HepG2 (cell line): ENCODE data around the gene ERP44. TPM values are rescaled to one million over a fixed set of nuclear protein-coding genes. Genes with fewer than 3 reads are reported as not detected.
A peak's percentile ranks its signal among the peaks of the same experiment; 100 is the strongest.

ENCODE experiments used
- AGO1 ChIP-seq: fragments of 200-400 bp; formaldehyde crosslinking; IDR thresholded peaks from 2 replicates; pipeline ENCODE4 v1.6.1; 2017; ENCODE audit warnings: mild to moderate bottlenecking, low read depth, low read length, moderate library complexity; ENCODE audit not compliant: poor library complexity, severe bottlenecking
- CEBPZ ChIP-seq: IDR thresholded peaks from 2 replicates; pipeline ENCODE4 v1.6.1; 2012; ENCODE audit warnings: low read length, improper control_type of control experiment
- FLYWCH1 ChIP-seq: sonication (generic); formaldehyde crosslinking; IDR thresholded peaks from 2 replicates; pipeline ENCODE4 v1.8.1; 2023; ENCODE audit warnings: mild to moderate bottlenecking, missing genetic modification reagents
- GFI1 ChIP-seq: sonication (generic); formaldehyde crosslinking; IDR thresholded peaks from 2 replicates; pipeline ENCODE4 v1.5.0; 2020; ENCODE audit warnings: missing genetic modification reagents, mild to moderate bottlenecking, borderline replicate concordance
- HDAC2 ChIP-seq: sonication (generic); formaldehyde crosslinking; IDR thresholded peaks from 2 replicates; pipeline ENCODE4 v1.4.0; 2020; ENCODE audit warnings: missing genetic modification reagents
- IRX3 ChIP-seq: sonication (generic); formaldehyde crosslinking; IDR thresholded peaks from 2 replicates; pipeline ENCODE4 v1.8.1; 2023; ENCODE audit warnings: mild to moderate bottlenecking, low read depth, missing genetic modification reagents, borderline replicate concordance
- JUND ChIP-seq: sonication (generic); formaldehyde crosslinking; IDR thresholded peaks from 2 replicates; pipeline ENCODE4 v1.8.0; 2022; ENCODE audit warnings: mild to moderate bottlenecking, missing genetic modification reagents
- MEIS1 ChIP-seq: sonication (generic); formaldehyde crosslinking; IDR thresholded peaks from 2 replicates; pipeline ENCODE4 v1.9.0; 2021; ENCODE audit warnings: mild to moderate bottlenecking, missing genetic modification reagents, moderate library complexity, borderline replicate concordance
- RARA ChIP-seq: IDR thresholded peaks from 2 replicates; pipeline ENCODE4 v1.6.1; 2016; ENCODE audit warnings: missing genetic modification reagents, missing compliant biosample characterization
- RFXAP ChIP-seq: sonication (generic); formaldehyde crosslinking; IDR thresholded peaks from 2 replicates; pipeline ENCODE4 v1.4.0; 2020; ENCODE audit warnings: missing genetic modification reagents, borderline replicate concordance
- SAFB2 ChIP-seq: sonication (generic); formaldehyde crosslinking; IDR thresholded peaks from 2 replicates; pipeline ENCODE4 v1.5.1; 2020; ENCODE audit warnings: missing genetic modification reagents, low read depth, mild to moderate bottlenecking, borderline replicate concordance
- STAG1 ChIP-seq: sonication (generic); formaldehyde crosslinking; IDR thresholded peaks from 2 replicates; pipeline ENCODE4 v1.4.0; 2020; ENCODE audit warnings: missing genetic modification reagents
- TFE3 ChIP-seq: IDR thresholded peaks from 2 replicates; pipeline ENCODE4 v1.6.1; 2016
- ZBTB49 ChIP-seq: sonication (generic); formaldehyde crosslinking; IDR thresholded peaks from 2 replicates; pipeline ENCODE4 v1.4.0; 2020; ENCODE audit warnings: missing genetic modification reagents, borderline replicate concordance
- ZNF331 ChIP-seq: sonication (generic); formaldehyde crosslinking; IDR thresholded peaks from 2 replicates; pipeline ENCODE4 v1.4.0; 2020; ENCODE audit warnings: missing genetic modification reagents
- ZNF562 ChIP-seq: sonication (generic); formaldehyde crosslinking; IDR thresholded peaks from 2 replicates; pipeline ENCODE4 v1.8.0; 2022; ENCODE audit warnings: missing genetic modification reagents, borderline replicate concordance
- ZNF580 ChIP-seq: IDR thresholded peaks from 2 replicates; pipeline ENCODE4 v1.6.1; 2016; ENCODE audit warnings: low read depth, borderline replicate concordance
- ZNF629 ChIP-seq: sonication (generic); formaldehyde crosslinking; conservative IDR thresholded peaks from 2 replicates; pipeline ENCODE4 v1.5.0; 2020; ENCODE audit warnings: missing genetic modification reagents
- ZNF644 ChIP-seq: IDR thresholded peaks from 2 replicates; pipeline ENCODE4 v1.6.1; 2016; ENCODE audit warnings: low read depth
- ZNF720 ChIP-seq: sonication (generic); formaldehyde crosslinking; IDR thresholded peaks from 2 replicates; pipeline ENCODE4 v1.4.0; 2020; ENCODE audit warnings: missing genetic modification reagents
- polyA plus RNA-seq, 8 experiments: library from polyadenylated mRNA; depleted of rRNA in 3 of 8; stranded (reverse) in 7 of 8; unstranded in 1 of 8; fragments of >200 nt; fragmentation: Illumina TruSeq in 4 of 8; extraction: Trizol in 4 of 8; gene quantifications; 2 replicates each; pipeline versions ENCODE4 v1.2.1 to v1.2.3, GENCODE V29; 2011 to 2016; ENCODE audit warnings: low read depth in 4 of 8, missing spikeins in 1 of 8, mixed read lengths in 1 of 8; ENCODE audit not compliant: insufficient read depth in 1 of 8
- total RNA-seq, 5 experiments: library from RNA; depleted of rRNA; stranded (reverse); fragments of >200 nt; fragmentation: Illumina TruSeq; extraction: Trizol; gene quantifications; 2 replicates each; pipeline ENCODE4 v1.2.3, GENCODE V29; 2016; ENCODE audit warnings: low read depth in 1 of 5

Gene ERP44
- total and polyA plus RNA-seq, 2 of the 13 experiments (the other 11 are each of a cell fraction or from before 2014, with no cell fraction given) = 8.9 to 13.8 TPM

GRCh38 chr9:100098887-100099721 lies at the start of gene ERP44, which contains the start of gene INVS (continued):
- TF ChIP-seq ZBTB49 (CRISPR knock-in tag) = no peak
- TF ChIP-seq ZNF580 (CRISPR knock-in tag) = peak; percentile 6; the same call in 1 of the 2 replicates
- no peak for TF ChIP-seq FLYWCH1 (CRISPR knock-in tag)
- TF ChIP-seq ZNF644 (CRISPR knock-in tag) = no peak
- no peak; the same call in 1 of the 2 replicates for TF ChIP-seq SAFB2
- peak; percentile 60 for TF ChIP-seq AGO1
- TF ChIP-seq IRX3 (CRISPR knock-in tag) = no peak
- peak; percentile 41; the same call in 1 of the 2 replicates for TF ChIP-seq GFI1
- no peak for TF ChIP-seq STAG1
- TF ChIP-seq RFXAP (CRISPR knock-in tag) = no peak
- TF ChIP-seq CEBPZ = no peak
- TF ChIP-seq JUND (CRISPR knock-in tag) = no peak
- no peak for TF ChIP-seq ZNF720
- no peak for TF ChIP-seq TFE3 (CRISPR knock-in tag)
- TF ChIP-seq MEIS1 (CRISPR knock-in tag) = no peak
- peak; percentile 23; the same call in 1 of the 2 replicates for TF ChIP-seq HDAC2 (CRISPR knock-in tag)
- TF ChIP-seq RARA (CRISPR knock-in tag) = no peak; the same call in 1 of the 2 replicates
- no peak for TF ChIP-seq ZNF629 (CRISPR knock-in tag)
- no peak for TF ChIP-seq ZNF331 (CRISPR knock-in tag)
- TF ChIP-seq ZNF562 (CRISPR knock-in tag) = no peak
